PC-3 (cell line): Measurements from ENCODE around the gene CRELD1. TPM values are rescaled to one million over a fixed set of nuclear protein-coding genes. Genes with fewer than 3 reads are reported as not detected.

Experiments
- ATAC-seq: fragments of 200-7000 bp; cut with Tn5 transposase; 2 replicates; pipeline ENCODE4 v1.9.1; 2020; ENCODE audit warnings: mild to moderate bottlenecking, moderate library complexity
- BruUV-seq: library from RNA; stranded (reverse); fragments of 400-500 nt; replicated peaks from 2 replicates; lab custom pipeline; 2021; lab: Mats Ljungman, UMichigan
- CTCF ChIA-PET: fragments of 300-600 bp; sonication (Branson Sonifier 250); formaldehyde crosslinking; loops from one replicate; lab custom pipeline; 2022; ENCODE audit warnings: antibody characterized with exemption; lab: Charles Lee
- POLR2A ChIA-PET: fragments of 300-600 bp; sonication (Branson Sonifier 250); formaldehyde crosslinking; loops from one replicate; lab custom pipeline; 2022; ENCODE audit warnings: antibody characterized with exemption; ENCODE audit not compliant: unreplicated experiment; lab: Charles Lee
- DNase-seq: peaks from one replicate; pipeline ENCODE4 v3.0.0-alpha.2; 2015
- H2AFZ ChIP-seq: fragments of 300-600 bp; sonication (generic); 2 replicates; pipeline ENCODE4 v1.6.0; 2016; ENCODE audit warnings: antibody characterized with exemption, low read length
- H3F3A ChIP-seq: fragments of 300-600 bp; sonication (generic); one replicate; pipeline ENCODE4 v1.6.0; 2017; ENCODE audit warnings: antibody characterized with exemption, low read length, control low read depth, mild to moderate bottlenecking; ENCODE audit not compliant: unreplicated experiment
- H3K27ac ChIP-seq: fragments of 300-600 bp; sonication (generic); 2 replicates; pipeline ENCODE4 v1.5.1; 2016; ENCODE audit warnings: mild to moderate bottlenecking, low read length
- H3K27me3 ChIP-seq: fragments of 300-600 bp; sonication (generic); 2 replicates; pipeline ENCODE4 v1.6.1; 2016; ENCODE audit warnings: low read length, mixed read lengths
- H3K36me3 ChIP-seq: fragments of 300-600 bp; sonication (generic); 2 replicates; pipeline ENCODE4 v1.6.1; 2016; ENCODE audit warnings: low read depth, mixed run types, low read length, mixed read lengths
- H3K4me1 ChIP-seq: fragments of 300-600 bp; sonication (generic); 2 replicates; pipeline ENCODE4 v1.5.1; 2016; ENCODE audit warnings: low read length; ENCODE audit not compliant: insufficient read depth
- H3K4me2 ChIP-seq: fragments of 300-600 bp; sonication (generic); 2 replicates; pipeline ENCODE4 v1.6.0; 2016; ENCODE audit warnings: low read length
- H3K4me3 ChIP-seq: fragments of 300-600 bp; sonication (generic); 2 replicates; pipeline ENCODE4 v1.5.1; 2016; ENCODE audit warnings: mild to moderate bottlenecking, low read length, mixed read lengths
- H3K79me2 ChIP-seq: fragments of 300-600 bp; sonication (generic); 2 replicates; pipeline ENCODE4 v1.6.1; 2017; ENCODE audit warnings: low read length, mixed read lengths
- H3K9ac ChIP-seq: fragments of 300-600 bp; sonication (generic); 2 replicates; pipeline ENCODE4 v1.6.0; 2016; ENCODE audit warnings: mild to moderate bottlenecking, low read length
- H3K9me2 ChIP-seq: fragments of 300-600 bp; sonication (generic); replicated peaks from 2 replicates; pipeline ENCODE4 v1.6.1; 2016; ENCODE audit warnings: mixed run types, low read length, mixed read lengths
- H3K9me3 ChIP-seq: fragments of 300-600 bp; sonication (generic); 2 replicates; pipeline ENCODE4 v1.6.1; 2016; ENCODE audit warnings: low read length, mixed read lengths
- H4K20me1 ChIP-seq: fragments of 300-600 bp; sonication (generic); 2 replicates; pipeline ENCODE4 v1.6.1; 2016; ENCODE audit warnings: low read length, mixed read lengths
- CTCF ChIP-seq: fragments of 300-600 bp; sonication (generic); conservative IDR thresholded peaks from 2 replicates; pipeline ENCODE4 v1.5.1; 2017; ENCODE audit warnings: antibody characterized with exemption, low read depth, mild to moderate bottlenecking, low read length
- EZH2 ChIP-seq: fragments of 300-600 bp; sonication (generic); IDR thresholded peaks from one replicate; pipeline ENCODE4 v1.6.1; 2017; ENCODE audit warnings: antibody characterized with exemption, mild to moderate bottlenecking, low read length; ENCODE audit not compliant: unreplicated experiment
- EZH2phosphoT487 ChIP-seq: fragments of 300-600 bp; sonication (generic); IDR thresholded peaks from 2 replicates; pipeline ENCODE4 v1.6.1; 2018; ENCODE audit warnings: mild to moderate bottlenecking, antibody characterized with exemption, low read length, borderline replicate concordance
- intact Hi-C: fragments of 100-400 bp; cut with micrococcal nuclease; formaldehyde crosslinking; loops from 2 replicates; pipeline ENCODE4 v1.9.0; 2023
- total RNA-seq: library from RNA; depleted of rRNA; stranded (reverse); fragments of >200 nt; gene quantifications from 2 replicates; pipeline ENCODE4 v1.2.3, GENCODE V29; 2014

CRELD1 gene
- total RNA-seq, 1 experiment from 2014 or later: 22.0 TPM

GRCh38 chr3:9955611-9956352, 22.1 kb downstream of the CRELD1 start:
- no peaks in the 10 kb centered on the region for H3K9me3 ChIP-seq
- peak; percentile 19; the same call in 1 of the 2 replicates for ATAC-seq

GRCh38 chr3:9957214-9957613, 23.6 kb downstream of the CRELD1 start:
- no TSS peak for BruUV-seq
- H3K27ac ChIP-seq: no peak overlapping the region
- POLR2A ChIA-PET: no interaction called here

More at GRCh38 chr3:9955611-9956352, 22.1 kb downstream of the CRELD1 start:
- Histone ChIP-seq H3K4me1 (peaks cover 30% of the 10 kb centered on the region), H3K79me2 (no peaks in the 10 kb centered on the region), H2AFZ (no peak overlapping the region), H3K36me3 (no peaks in the 10 kb centered on the region), H3K9me2 (no peaks in the 10 kb centered on the region), H3K27ac (peak overlapping the region; percentile 17; the same call in 1 of the 2 replicates), H3K27me3 (no peaks in the 10 kb centered on the region), H3K9ac (no peak overlapping the region), H3K4me2 (0 out of 2 replicates have a peak overlapping the region, but pooled peaks have one; percentile 20), H3F3A (no peaks in the 10 kb centered on the region), H4K20me1 (no peaks in the 10 kb centered on the region), H3K4me3 (no peak overlapping the region)
- TF ChIP-seq EZH2: no peak
- TF ChIP-seq CTCF: no peak
- no peak for TF ChIP-seq EZH2phosphoT487
- CTCF ChIA-PET: interaction anchor here (1.6 kb wide), 1 partner anchor 9 kb away, joined by 9 read pairs; no protein-coding TSS in a partner anchor
- intact Hi-C loops: loop anchor here (10.0 kb wide), 1 partner anchor 269 kb away; no protein-coding TSS in a partner anchor
- no TSS peak for BruUV-seq
- POLR2A ChIA-PET: interaction anchor here (0.6 kb wide), 2 partner anchors 82 to 85 kb away, joined by 4 to 7 read pairs; no protein-coding TSS in a partner anchor
- no peak for DNase-seq

More at GRCh38 chr3:9957214-9957613, 23.6 kb downstream of the CRELD1 start:
- ATAC-seq (no peak), DNase-seq (peak; percentile 25)
- Histone ChIP-seq H3K9me3 (no peaks in the 10 kb centered on the region), H3K9ac (no peak overlapping the region), H3K4me2 (no peak overlapping the region), H3K79me2 (no peaks in the 10 kb centered on the region), H3F3A (no peaks in the 10 kb centered on the region), H4K20me1 (no peaks in the 10 kb centered on the region), H3K27me3 (no peaks in the 10 kb centered on the region), H3K36me3 (no peaks in the 10 kb centered on the region), H3K4me1 (peaks cover 19% of the 10 kb centered on the region), H3K4me3 (no peak overlapping the region), H3K9me2 (no peaks in the 10 kb centered on the region), H2AFZ (no peak overlapping the region)
- CTCF ChIA-PET: interaction anchor here (1.6 kb wide), 1 partner anchor 11 kb away, joined by 9 read pairs; no protein-coding TSS in a partner anchor
- intact Hi-C loops: loop anchor here (10.0 kb wide), 1 partner anchor 268 kb away; no protein-coding TSS in a partner anchor
- TF ChIP-seq CTCF: peak; percentile 45; the same call in 1 of the 2 replicates
- no peak for TF ChIP-seq EZH2phosphoT487
